Brain microvascular endothelial cell (primary cell): ENCODE measurements around the gene TOGARAM2.

Source experiments
- DNase-seq: peaks from one replicate; pipeline ENCODE4 v3.0.0-alpha.2; 2020
- H3K27ac ChIP-seq: fragments of 250-450 bp; sonication (Bioruptor Pico); 2 replicates; pipeline ENCODE4 v1.5.1; 2020; ENCODE audit warnings: mild to moderate bottlenecking, moderate library complexity
- H3K27me3 ChIP-seq: fragments of 250-450 bp; sonication (Bioruptor Pico); replicated peaks from 2 replicates; pipeline ENCODE4 v1.5.1; 2020; ENCODE audit warnings: mild to moderate bottlenecking
- H3K36me3 ChIP-seq: fragments of 250-450 bp; sonication (Bioruptor Pico); replicated peaks from 2 replicates; pipeline ENCODE4 v1.5.1; 2020; ENCODE audit warnings: mild to moderate bottlenecking
- H3K4me3 ChIP-seq: 2 replicates; pipeline ENCODE4 v1.5.1; 2011; ENCODE audit warnings: low read depth, mild to moderate bottlenecking, control low read depth, low read length, moderate library complexity
- CTCF ChIP-seq: IDR thresholded peaks from 2 replicates; pipeline ENCODE4 v1.5.1; 2011; ENCODE audit warnings: low read depth, mild to moderate bottlenecking, moderate library complexity, low read length, control low read depth, inconsistent platforms; ENCODE audit errors: missing control alignments
- in situ Hi-C: cut with HindIII; loops from 2 replicates; pipeline ENCODE4 v1.10.0; 2017; ENCODE audit warnings: low sequenced_read_pairs, low pct_ligation_motif_present

Gene TOGARAM2

DNA sequence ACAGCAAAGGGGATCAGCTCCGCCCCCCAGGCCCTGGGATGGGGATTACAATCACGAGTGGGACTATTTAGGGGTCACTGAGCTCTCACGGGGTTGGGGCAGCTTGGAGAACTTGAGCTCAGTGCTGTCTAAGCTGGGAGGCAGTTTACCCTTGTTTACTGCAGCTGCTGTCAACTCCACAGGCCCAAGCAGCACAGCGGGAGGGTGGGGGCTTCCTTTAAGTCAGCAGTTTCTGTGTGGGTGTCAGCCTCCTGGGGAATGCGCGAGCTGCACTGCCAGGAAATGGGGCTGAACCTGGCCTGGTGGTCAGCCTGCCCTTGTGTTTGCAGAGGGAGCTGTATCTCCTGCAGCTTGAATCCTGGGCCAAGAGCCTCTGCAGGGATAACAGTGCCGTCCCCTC lies 29.8 kb downstream of the TOGARAM2 start:
- TF ChIP-seq CTCF, result no peak
- DNase-seq, result peak; percentile 82
- Histone ChIP-seq H3K4me3 (no peak overlapping the region), H3K36me3 (no peaks in the 10 kb centered on the region), H3K27ac (peak overlapping the region; percentile 5), H3K27me3 (no peaks in the 10 kb centered on the region)
- in situ Hi-C loops, result no loop called here

- in situ Hi-C loops, result no loop called here
- H3K36me3 ChIP-seq, result no peaks in the 10 kb centered on the region
- H3K4me3 ChIP-seq, result no peak overlapping the region
- H3K27ac ChIP-seq, result peak overlapping the region; percentile 3
- TF ChIP-seq CTCF, result peak; percentile 21
- DNase-seq, result no peak
- H3K27me3 ChIP-seq, result no peaks in the 10 kb centered on the region
Observed at GRCh38 chr2:29011418-29012060, 30.4 kb downstream of the TOGARAM2 start.

GRCh38 chr2:29012211-29012681 lies 31.1 kb downstream of the TOGARAM2 start:
- no peaks in the 10 kb centered on the region for H3K36me3 ChIP-seq
- in situ Hi-C loops, result no loop called here
- no peak overlapping the region for H3K27ac ChIP-seq
- TF ChIP-seq CTCF, result no peak
- DNase-seq, result no peak
- no peaks in the 10 kb centered on the region for H3K27me3 ChIP-seq
- no peak overlapping the region for H3K4me3 ChIP-seq

GRCh38 chr2:29013057-29013780 lies 32.1 kb downstream of the TOGARAM2 start:
- Histone ChIP-seq H3K4me3 (no peak overlapping the region), H3K27me3 (no peaks in the 10 kb centered on the region), H3K36me3 (no peaks in the 10 kb centered on the region), H3K27ac (no peak overlapping the region)
- in situ Hi-C loops, result no loop called here
- TF ChIP-seq CTCF, result no peak
- DNase-seq, result peak; percentile 31

- no peak for DNase-seq
Observed at GRCh38 chr2:29014331-29014730, 33.2 kb downstream of the TOGARAM2 start.

More at GRCh38 chr2:29014331-29014730, 33.2 kb downstream of the TOGARAM2 start:
- H3K36me3 ChIP-seq, result no peaks in the 10 kb centered on the region
- no peak overlapping the region for H3K4me3 ChIP-seq
- peak overlapping the region; percentile 57 for H3K27ac ChIP-seq
- H3K27me3 ChIP-seq, result no peaks in the 10 kb centered on the region
- in situ Hi-C loops, result no loop called here
- TF ChIP-seq CTCF, result no peak
